NCI-H345 treated with DMSO at 0.1 percent for 48 hours (cell line): ENCODE data around the gene ABTB1.
"Not testable (repeated sequence)": the region's sequence is repeated elsewhere in the genome, so short reads cannot be mapped to it uniquely, and the experiment has no call there.

Source experiments
- DNase-seq: peaks from one replicate; lab custom pipeline; 2025; ENCODE audit not compliant: unreplicated experiment; lab: John Stamatoyannopoulos, UW

The ABTB1 gene

GRCh38 chr3:127647845-127648204, 24.9 kb upstream of the ABTB1 start:
- DNase-seq = no peak

GRCh38 chr3:127650236-127650635, 22.5 kb upstream of the ABTB1 start:
- no peak for DNase-seq

- DNase-seq = no peak
These were observed 21.1 kb upstream of the ABTB1 start for GRCh38 chr3:127651516-127652172.

- no peak for DNase-seq
These were observed 20.3 kb upstream of the ABTB1 start for GRCh38 chr3:127652246-127652995.

GRCh38 chr3:127654374-127654773, 18.4 kb upstream of the ABTB1 start:
- DNase-seq = no peak

- not testable (repeated sequence) for DNase-seq
These were observed 17.8 kb upstream of the ABTB1 start for GRCh38 chr3:127654993-127655392.

- DNase-seq = no peak
These were observed 17.1 kb upstream of the ABTB1 start for GRCh38 chr3:127655641-127656040.

- no peak for DNase-seq
These were observed 15.8 kb upstream of the ABTB1 start for GRCh38 chr3:127656906-127657305.

GRCh38 chr3:127658234-127658633, 14.5 kb upstream of the ABTB1 start:
- DNase-seq = no peak

GRCh38 chr3:127660621-127661251, 12.0 kb upstream of the ABTB1 start:
- no peak for DNase-seq

GRCh38 chr3:127661600-127661999, 11.2 kb upstream of the ABTB1 start:
- no peak for DNase-seq

GRCh38 chr3:127662001-127662469, 10.7 kb upstream of the ABTB1 start:
- no peak for DNase-seq

- no peak for DNase-seq
These were observed 9.6 kb upstream of the ABTB1 start for GRCh38 chr3:127663151-127663550.

GRCh38 chr3:127665165-127665564, 7.6 kb upstream of the ABTB1 start:
- DNase-seq = no peak

GRCh38 chr3:127665586-127665985, 7.2 kb upstream of the ABTB1 start:
- DNase-seq = no peak

- no peak for DNase-seq
These were observed 6.1 kb upstream of the ABTB1 start for GRCh38 chr3:127666676-127667075.

GRCh38 chr3:127667119-127667681, 5.6 kb upstream of the ABTB1 start:
- DNase-seq = no peak

GRCh38 chr3:127668906-127669305, 3.8 kb upstream of the ABTB1 start:
- DNase-seq = no peak

- no peak for DNase-seq
These were observed 3.1 kb upstream of the ABTB1 start for GRCh38 chr3:127669541-127670228.

- DNase-seq = no peak
These were observed 2.6 kb upstream of the ABTB1 start for GRCh38 chr3:127670229-127670559.

GRCh38 chr3:127670761-127671522, 1.8 kb upstream of the ABTB1 start:
- DNase-seq = no peak
